ENCODE data around the gene EPG5. TPM values are rescaled to one million over a fixed set of nuclear protein-coding genes. Genes with fewer than 3 reads are reported as not detected.

The EPG5 gene
- total RNA-seq, 1 donor from 2014 or later = 9.8 TPM

- intact Hi-C loops (cut with DNase I) = no loop called here
- TF ChIP-seq CTCF (IDR thresholded peaks at IDR 0.05) = no peak
- no peak for DNase-seq (ENCODE audit: low spot score in 2 of 2)
- Histone ChIP-seq H3K4me1 (no peaks in the 10 kb centered on the region), H3K9me3 (no peaks in the 10 kb centered on the region), H3K27ac (no peak overlapping the region), H3K27me3 (no peaks in the 10 kb centered on the region), H3K36me3 (peaks cover 65 to 85% of the 10 kb centered on the region in 2 donors), H3K4me3 (no peak overlapping the region)
Measured at GRCh38 chr18:45940724-45941123, 26.4 kb downstream of the EPG5 start.

- no peaks in the 10 kb centered on the region for H3K27me3 ChIP-seq
- no peaks in the 10 kb centered on the region for H3K4me1 ChIP-seq
- H3K36me3 ChIP-seq = peaks cover 54 to 83% of the 10 kb centered on the region in 2 donors
- H3K4me3 ChIP-seq = no peak overlapping the region
- no peaks in the 10 kb centered on the region for H3K9me3 ChIP-seq
- H3K27ac ChIP-seq = no peak overlapping the region
- intact Hi-C loops (cut with DNase I) = no loop called here
- TF ChIP-seq CTCF (IDR thresholded peaks at IDR 0.05) = no peak
- no peak for DNase-seq (ENCODE audit: low spot score in 2 of 2)
Measured at GRCh38 chr18:45939236-45939635, 27.9 kb downstream of the EPG5 start.

GRCh38 chr18:45938488-45938935 lies 28.6 kb downstream of the EPG5 start:
- no peaks in the 10 kb centered on the region for H3K4me1 ChIP-seq
- intact Hi-C loops (cut with DNase I) = no loop called here
- H3K36me3 ChIP-seq = peaks cover 47 to 81% of the 10 kb centered on the region in 2 donors
- TF ChIP-seq CTCF (IDR thresholded peaks at IDR 0.05) = no peak
- no peak for DNase-seq (ENCODE audit: low spot score in 2 of 2)
- H3K27ac ChIP-seq = no peak overlapping the region
- no peaks in the 10 kb centered on the region for H3K27me3 ChIP-seq
- H3K4me3 ChIP-seq = no peak overlapping the region
- no peaks in the 10 kb centered on the region for H3K9me3 ChIP-seq

GRCh38 chr18:45935591-45936335 lies 31.4 kb downstream of the EPG5 start:
- Histone ChIP-seq H3K27me3 (no peaks in the 10 kb centered on the region), H3K36me3 (peaks cover 34 to 72% of the 10 kb centered on the region in 2 donors), H3K4me1 (no peaks in the 10 kb centered on the region), H3K27ac (no peak overlapping the region), H3K9me3 (no peaks in the 10 kb centered on the region), H3K4me3 (no peak overlapping the region)
- DNase-seq (ENCODE audit: low spot score in 2 of 2) = no peak
- no peak for TF ChIP-seq CTCF (IDR thresholded peaks at IDR 0.05)
- intact Hi-C loops (cut with DNase I) = no loop called here

- no peak for TF ChIP-seq CTCF (IDR thresholded peaks at IDR 0.05)
- intact Hi-C loops (cut with DNase I) = no loop called here
- peaks cover 30 to 75% of the 10 kb centered on the region in 2 donors for H3K36me3 ChIP-seq
- H3K27me3 ChIP-seq = no peaks in the 10 kb centered on the region
- no peak for DNase-seq (ENCODE audit: low spot score in 2 of 2)
- no peaks in the 10 kb centered on the region for H3K4me1 ChIP-seq
- H3K27ac ChIP-seq = no peak overlapping the region
- H3K4me3 ChIP-seq = no peak overlapping the region
- H3K9me3 ChIP-seq = no peaks in the 10 kb centered on the region
Measured at GRCh38 chr18:45932708-45933107, 34.4 kb downstream of the EPG5 start.
